WTC11 (cell line): ENCODE results near the gene CCND1. TPM values are rescaled to one million over a fixed set of nuclear protein-coding genes. Genes with fewer than 3 reads are reported as not detected.

Experiments used
- CREM ChIP-seq: sonication (generic); formaldehyde crosslinking; IDR thresholded peaks from 2 replicates; pipeline ENCODE4 v1.8.1; 2022; ENCODE audit warnings: mild to moderate bottlenecking, missing genetic modification reagents, moderate library complexity
- ELF4 ChIP-seq: sonication (generic); formaldehyde crosslinking; IDR thresholded peaks from 2 replicates; pipeline ENCODE4 v1.8.1; 2022; ENCODE audit warnings: low read depth, mild to moderate bottlenecking, moderate library complexity, missing genetic modification reagents
- EMX1 ChIP-seq: fragments of 250-450 bp; sonication (Bioruptor Pico); IDR thresholded peaks from 2 replicates; pipeline ENCODE4 v1.8.0; 2021; ENCODE audit warnings: mild to moderate bottlenecking
- ESRRA ChIP-seq: sonication (generic); formaldehyde crosslinking; IDR thresholded peaks from 2 replicates; pipeline ENCODE4 v1.8.1; 2022; ENCODE audit warnings: mild to moderate bottlenecking, missing genetic modification reagents, borderline replicate concordance
- ETV6 ChIP-seq: sonication (generic); formaldehyde crosslinking; IDR thresholded peaks from 2 replicates; pipeline ENCODE4 v1.8.1; 2022; ENCODE audit warnings: mild to moderate bottlenecking, missing genetic modification reagents
- JUN ChIP-seq: sonication (generic); formaldehyde crosslinking; IDR thresholded peaks from 2 replicates; pipeline ENCODE4 v1.8.0; 2023; ENCODE audit warnings: mild to moderate bottlenecking, missing genetic modification reagents
- MXD4 ChIP-seq: fragments of 250-450 bp; sonication (Bioruptor Pico); IDR thresholded peaks from 2 replicates; pipeline ENCODE4 v1.8.0; 2021; ENCODE audit warnings: mild to moderate bottlenecking, moderate library complexity, borderline replicate concordance
- NR3C1 ChIP-seq: sonication (generic); formaldehyde crosslinking; conservative IDR thresholded peaks from 2 replicates; pipeline ENCODE4 v1.8.1; 2023; ENCODE audit warnings: low read depth, mild to moderate bottlenecking, missing genetic modification reagents
- RORB ChIP-seq: fragments of 250-450 bp; sonication (Bioruptor Pico); IDR thresholded peaks from 2 replicates; pipeline ENCODE4 v1.9.0; 2021; ENCODE audit warnings: mild to moderate bottlenecking
- SMAD3 ChIP-seq: sonication (generic); formaldehyde crosslinking; IDR thresholded peaks from 2 replicates; pipeline ENCODE4 v1.8.0; 2022; ENCODE audit warnings: missing genetic modification reagents, mild to moderate bottlenecking, borderline replicate concordance
- SMAD4 ChIP-seq: sonication (generic); formaldehyde crosslinking; IDR thresholded peaks from 2 replicates; pipeline ENCODE4 v1.8.0; 2022; ENCODE audit warnings: mild to moderate bottlenecking, missing genetic modification reagents
- TEAD1 ChIP-seq: sonication (generic); formaldehyde crosslinking; IDR thresholded peaks from 2 replicates; pipeline ENCODE4 v1.8.0; 2022; ENCODE audit warnings: mild to moderate bottlenecking, missing genetic modification reagents
- TP53 ChIP-seq: sonication (generic); formaldehyde crosslinking; IDR thresholded peaks from 2 replicates; pipeline ENCODE4 v1.8.1; 2023; ENCODE audit warnings: mild to moderate bottlenecking, missing genetic modification reagents
- ZNF121 ChIP-seq: sonication (generic); formaldehyde crosslinking; IDR thresholded peaks from 2 replicates; pipeline ENCODE4 v1.8.0; 2023; ENCODE audit warnings: missing genetic modification reagents
- ZNF138 ChIP-seq: sonication (generic); formaldehyde crosslinking; conservative IDR thresholded peaks from 2 replicates; pipeline ENCODE4 v1.8.1; 2022; ENCODE audit warnings: mild to moderate bottlenecking, moderate library complexity, missing genetic modification reagents
- ZNF219 ChIP-seq: sonication (generic); formaldehyde crosslinking; IDR thresholded peaks from 2 replicates; pipeline ENCODE4 v1.8.0; 2023; ENCODE audit warnings: missing genetic modification reagents, mild to moderate bottlenecking, borderline replicate concordance
- ZNF263 ChIP-seq: sonication (generic); formaldehyde crosslinking; IDR thresholded peaks from 2 replicates; pipeline ENCODE4 v1.8.1; 2022; ENCODE audit warnings: low read depth, mild to moderate bottlenecking, moderate library complexity, missing genetic modification reagents
- ZNF317 ChIP-seq: sonication (generic); formaldehyde crosslinking; IDR thresholded peaks from 2 replicates; pipeline ENCODE4 v1.8.1; 2023; ENCODE audit warnings: low read depth, mild to moderate bottlenecking, moderate library complexity, missing genetic modification reagents, borderline replicate concordance
- total RNA-seq: library from RNA; stranded (reverse); gene quantifications from 3 replicates; pipeline ENCODE4 v1.2.3, GENCODE V29; 2021
- TF ChIP-seq, protein P1 (sequence below): sonication (generic); formaldehyde crosslinking; IDR thresholded peaks from 2 replicates; pipeline ENCODE4 v1.8.0; 2022; ENCODE audit warnings: mild to moderate bottlenecking, missing genetic modification reagents
- TF ChIP-seq, protein P2 (sequence below): sonication (generic); formaldehyde crosslinking; IDR thresholded peaks from 2 replicates; pipeline ENCODE4 v1.8.1; 2022; ENCODE audit warnings: mild to moderate bottlenecking, moderate library complexity, missing genetic modification reagents
- TF ChIP-seq, protein P3 (sequence below): sonication (generic); formaldehyde crosslinking; conservative IDR thresholded peaks from 2 replicates; pipeline ENCODE4 v1.8.1; 2023; ENCODE audit warnings: mild to moderate bottlenecking, low read depth, missing genetic modification reagents, moderate library complexity
- TF ChIP-seq, protein P4 (sequence below): sonication (generic); formaldehyde crosslinking; IDR thresholded peaks from 2 replicates; pipeline ENCODE4 v1.8.0; 2022; ENCODE audit warnings: mild to moderate bottlenecking, missing genetic modification reagents
- TF ChIP-seq, protein P5 (sequence below): sonication (generic); formaldehyde crosslinking; IDR thresholded peaks from 2 replicates; pipeline ENCODE4 v1.8.1; 2023; ENCODE audit warnings: mild to moderate bottlenecking, missing genetic modification reagents, borderline replicate concordance
- TF ChIP-seq, protein P6 (sequence below): sonication (generic); formaldehyde crosslinking; conservative IDR thresholded peaks from 2 replicates; pipeline ENCODE4 v1.8.1; 2022; ENCODE audit warnings: mild to moderate bottlenecking, missing genetic modification reagents
- TF ChIP-seq, protein P7 (sequence below): sonication (generic); formaldehyde crosslinking; IDR thresholded peaks from 2 replicates; pipeline ENCODE4 v1.8.1; 2023; ENCODE audit warnings: mild to moderate bottlenecking, moderate library complexity, missing genetic modification reagents
- TF ChIP-seq, protein P8 (sequence below): fragments of 250-450 bp; sonication (Bioruptor Pico); IDR thresholded peaks from 2 replicates; pipeline ENCODE4 v1.9.0; 2021; ENCODE audit warnings: moderate library complexity, mild to moderate bottlenecking, inconsistent platforms, borderline replicate concordance

The CCND1 gene
- total RNA-seq, 1 experiment from 2014 or later: 212 TPM

DNA sequence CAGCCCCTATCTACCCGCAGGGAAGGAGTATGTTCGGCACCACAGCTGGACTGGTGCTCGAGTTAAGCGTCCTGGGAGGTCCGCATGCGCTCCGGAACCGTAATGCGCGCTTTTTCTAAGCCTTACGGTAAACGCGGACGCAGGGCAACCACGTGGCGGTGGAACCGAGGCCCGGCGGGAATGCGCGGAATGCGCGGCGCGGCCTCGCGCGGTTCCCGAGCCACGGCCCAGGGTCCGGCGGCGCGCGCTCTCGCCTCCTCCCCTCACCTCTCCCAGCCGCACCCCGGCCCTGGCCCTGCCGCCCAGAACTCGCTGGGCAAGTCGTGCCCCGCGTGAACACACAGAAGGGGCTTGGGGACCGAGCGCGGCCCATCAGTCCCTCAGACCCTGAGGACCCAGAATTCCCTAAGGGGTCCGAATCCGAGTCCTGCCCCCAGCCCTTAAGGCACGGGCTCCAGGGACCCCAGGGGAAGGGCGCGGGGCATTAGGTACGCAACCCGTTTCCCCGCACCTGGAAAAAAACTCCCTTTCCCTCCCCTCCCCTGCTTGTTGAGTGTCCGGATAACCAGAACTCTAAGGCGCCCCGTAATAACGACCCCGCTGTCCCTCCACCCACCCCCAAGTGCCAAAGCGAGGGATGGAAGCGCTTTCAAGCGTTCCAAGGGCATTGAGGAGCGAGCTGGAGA is 4.3 kb upstream of the CCND1 start (continued):
- peak; percentile 95 for TF ChIP-seq ZNF138 (CRISPR knock-in tag)
- TF ChIP-seq, protein P1, sequence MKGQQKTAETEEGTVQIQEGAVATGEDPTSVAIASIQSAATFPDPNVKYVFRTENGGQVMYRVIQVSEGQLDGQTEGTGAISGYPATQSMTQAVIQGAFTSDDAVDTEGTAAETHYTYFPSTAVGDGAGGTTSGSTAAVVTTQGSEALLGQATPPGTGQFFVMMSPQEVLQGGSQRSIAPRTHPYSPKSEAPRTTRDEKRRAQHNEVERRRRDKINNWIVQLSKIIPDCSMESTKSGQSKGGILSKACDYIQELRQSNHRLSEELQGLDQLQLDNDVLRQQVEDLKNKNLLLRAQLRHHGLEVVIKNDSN (CRISPR knock-in tag): peak; percentile 89
- TF ChIP-seq ETV6 (CRISPR knock-in tag): peak; percentile 98
- TF ChIP-seq SMAD4 (CRISPR knock-in tag): peak; percentile 71; the same call in 1 of the 2 replicates
- TF ChIP-seq SMAD3 (CRISPR knock-in tag): peak; percentile 88
- TF ChIP-seq, protein P2, sequence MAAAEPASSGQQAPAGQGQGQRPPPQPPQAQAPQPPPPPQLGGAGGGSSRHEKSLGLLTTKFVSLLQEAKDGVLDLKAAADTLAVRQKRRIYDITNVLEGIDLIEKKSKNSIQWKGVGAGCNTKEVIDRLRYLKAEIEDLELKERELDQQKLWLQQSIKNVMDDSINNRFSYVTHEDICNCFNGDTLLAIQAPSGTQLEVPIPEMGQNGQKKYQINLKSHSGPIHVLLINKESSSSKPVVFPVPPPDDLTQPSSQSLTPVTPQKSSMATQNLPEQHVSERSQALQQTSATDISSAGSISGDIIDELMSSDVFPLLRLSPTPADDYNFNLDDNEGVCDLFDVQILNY (CRISPR knock-in tag): peak; percentile 96
- TF ChIP-seq, protein P3, sequence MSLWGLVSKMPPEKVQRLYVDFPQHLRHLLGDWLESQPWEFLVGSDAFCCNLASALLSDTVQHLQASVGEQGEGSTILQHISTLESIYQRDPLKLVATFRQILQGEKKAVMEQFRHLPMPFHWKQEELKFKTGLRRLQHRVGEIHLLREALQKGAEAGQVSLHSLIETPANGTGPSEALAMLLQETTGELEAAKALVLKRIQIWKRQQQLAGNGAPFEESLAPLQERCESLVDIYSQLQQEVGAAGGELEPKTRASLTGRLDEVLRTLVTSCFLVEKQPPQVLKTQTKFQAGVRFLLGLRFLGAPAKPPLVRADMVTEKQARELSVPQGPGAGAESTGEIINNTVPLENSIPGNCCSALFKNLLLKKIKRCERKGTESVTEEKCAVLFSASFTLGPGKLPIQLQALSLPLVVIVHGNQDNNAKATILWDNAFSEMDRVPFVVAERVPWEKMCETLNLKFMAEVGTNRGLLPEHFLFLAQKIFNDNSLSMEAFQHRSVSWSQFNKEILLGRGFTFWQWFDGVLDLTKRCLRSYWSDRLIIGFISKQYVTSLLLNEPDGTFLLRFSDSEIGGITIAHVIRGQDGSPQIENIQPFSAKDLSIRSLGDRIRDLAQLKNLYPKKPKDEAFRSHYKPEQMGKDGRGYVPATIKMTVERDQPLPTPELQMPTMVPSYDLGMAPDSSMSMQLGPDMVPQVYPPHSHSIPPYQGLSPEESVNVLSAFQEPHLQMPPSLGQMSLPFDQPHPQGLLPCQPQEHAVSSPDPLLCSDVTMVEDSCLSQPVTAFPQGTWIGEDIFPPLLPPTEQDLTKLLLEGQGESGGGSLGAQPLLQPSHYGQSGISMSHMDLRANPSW (CRISPR knock-in tag): no peak
- peak; percentile 65 for TF ChIP-seq ZNF317 (CRISPR knock-in tag)
- TF ChIP-seq TEAD1 (CRISPR knock-in tag): peak; percentile 99
- TF ChIP-seq, protein P4, sequence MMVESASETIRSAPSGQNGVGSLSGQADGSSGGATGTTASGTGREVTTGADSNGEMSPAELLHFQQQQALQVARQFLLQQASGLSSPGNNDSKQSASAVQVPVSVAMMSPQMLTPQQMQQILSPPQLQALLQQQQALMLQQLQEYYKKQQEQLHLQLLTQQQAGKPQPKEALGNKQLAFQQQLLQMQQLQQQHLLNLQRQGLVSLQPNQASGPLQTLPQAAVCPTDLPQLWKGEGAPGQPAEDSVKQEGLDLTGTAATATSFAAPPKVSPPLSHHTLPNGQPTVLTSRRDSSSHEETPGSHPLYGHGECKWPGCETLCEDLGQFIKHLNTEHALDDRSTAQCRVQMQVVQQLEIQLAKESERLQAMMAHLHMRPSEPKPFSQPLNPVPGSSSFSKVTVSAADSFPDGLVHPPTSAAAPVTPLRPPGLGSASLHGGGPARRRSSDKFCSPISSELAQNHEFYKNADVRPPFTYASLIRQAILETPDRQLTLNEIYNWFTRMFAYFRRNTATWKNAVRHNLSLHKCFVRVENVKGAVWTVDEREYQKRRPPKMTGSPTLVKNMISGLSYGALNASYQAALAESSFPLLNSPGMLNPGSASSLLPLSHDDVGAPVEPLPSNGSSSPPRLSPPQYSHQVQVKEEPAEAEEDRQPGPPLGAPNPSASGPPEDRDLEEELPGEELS (CRISPR knock-in tag): peak; percentile 98
- peak; percentile 92 for TF ChIP-seq ZNF219 (CRISPR knock-in tag)
- TF ChIP-seq, protein P5, sequence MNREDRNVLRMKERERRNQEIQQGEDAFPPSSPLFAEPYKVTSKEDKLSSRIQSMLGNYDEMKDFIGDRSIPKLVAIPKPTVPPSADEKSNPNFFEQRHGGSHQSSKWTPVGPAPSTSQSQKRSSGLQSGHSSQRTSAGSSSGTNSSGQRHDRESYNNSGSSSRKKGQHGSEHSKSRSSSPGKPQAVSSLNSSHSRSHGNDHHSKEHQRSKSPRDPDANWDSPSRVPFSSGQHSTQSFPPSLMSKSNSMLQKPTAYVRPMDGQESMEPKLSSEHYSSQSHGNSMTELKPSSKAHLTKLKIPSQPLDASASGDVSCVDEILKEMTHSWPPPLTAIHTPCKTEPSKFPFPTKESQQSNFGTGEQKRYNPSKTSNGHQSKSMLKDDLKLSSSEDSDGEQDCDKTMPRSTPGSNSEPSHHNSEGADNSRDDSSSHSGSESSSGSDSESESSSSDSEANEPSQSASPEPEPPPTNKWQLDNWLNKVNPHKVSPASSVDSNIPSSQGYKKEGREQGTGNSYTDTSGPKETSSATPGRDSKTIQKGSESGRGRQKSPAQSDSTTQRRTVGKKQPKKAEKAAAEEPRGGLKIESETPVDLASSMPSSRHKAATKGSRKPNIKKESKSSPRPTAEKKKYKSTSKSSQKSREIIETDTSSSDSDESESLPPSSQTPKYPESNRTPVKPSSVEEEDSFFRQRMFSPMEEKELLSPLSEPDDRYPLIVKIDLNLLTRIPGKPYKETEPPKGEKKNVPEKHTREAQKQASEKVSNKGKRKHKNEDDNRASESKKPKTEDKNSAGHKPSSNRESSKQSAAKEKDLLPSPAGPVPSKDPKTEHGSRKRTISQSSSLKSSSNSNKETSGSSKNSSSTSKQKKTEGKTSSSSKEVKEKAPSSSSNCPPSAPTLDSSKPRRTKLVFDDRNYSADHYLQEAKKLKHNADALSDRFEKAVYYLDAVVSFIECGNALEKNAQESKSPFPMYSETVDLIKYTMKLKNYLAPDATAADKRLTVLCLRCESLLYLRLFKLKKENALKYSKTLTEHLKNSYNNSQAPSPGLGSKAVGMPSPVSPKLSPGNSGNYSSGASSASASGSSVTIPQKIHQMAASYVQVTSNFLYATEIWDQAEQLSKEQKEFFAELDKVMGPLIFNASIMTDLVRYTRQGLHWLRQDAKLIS (CRISPR knock-in tag): no peak
- TF ChIP-seq, protein P6, sequence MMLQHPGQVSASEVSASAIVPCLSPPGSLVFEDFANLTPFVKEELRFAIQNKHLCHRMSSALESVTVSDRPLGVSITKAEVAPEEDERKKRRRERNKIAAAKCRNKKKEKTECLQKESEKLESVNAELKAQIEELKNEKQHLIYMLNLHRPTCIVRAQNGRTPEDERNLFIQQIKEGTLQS: no peak
- TF ChIP-seq, protein P7, sequence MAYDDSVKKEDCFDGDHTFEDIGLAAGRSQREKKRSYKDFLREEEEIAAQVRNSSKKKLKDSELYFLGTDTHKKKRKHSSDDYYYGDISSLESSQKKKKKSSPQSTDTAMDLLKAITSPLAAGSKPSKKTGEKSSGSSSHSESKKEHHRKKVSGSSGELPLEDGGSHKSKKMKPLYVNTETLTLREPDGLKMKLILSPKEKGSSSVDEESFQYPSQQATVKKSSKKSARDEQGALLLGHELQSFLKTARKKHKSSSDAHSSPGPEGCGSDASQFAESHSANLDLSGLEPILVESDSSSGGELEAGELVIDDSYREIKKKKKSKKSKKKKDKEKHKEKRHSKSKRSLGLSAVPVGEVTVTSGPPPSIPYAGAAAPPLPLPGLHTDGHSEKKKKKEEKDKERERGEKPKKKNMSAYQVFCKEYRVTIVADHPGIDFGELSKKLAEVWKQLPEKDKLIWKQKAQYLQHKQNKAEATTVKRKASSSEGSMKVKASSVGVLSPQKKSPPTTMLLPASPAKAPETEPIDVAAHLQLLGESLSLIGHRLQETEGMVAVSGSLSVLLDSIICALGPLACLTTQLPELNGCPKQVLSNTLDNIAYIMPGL (CRISPR knock-in tag): peak; percentile 65; the same call in 1 of the 2 replicates
- TF ChIP-seq TP53: peak; percentile 95
- peak; percentile 85 for TF ChIP-seq CREM (CRISPR knock-in tag)
- peak; percentile 86; the same call in 1 of the 2 replicates for TF ChIP-seq JUN (CRISPR knock-in tag)
- no peak for TF ChIP-seq RORB (CRISPR knock-in tag)
- TF ChIP-seq NR3C1 (CRISPR knock-in tag): no peak
- no peak for TF ChIP-seq MXD4 (CRISPR knock-in tag)
- TF ChIP-seq ZNF121 (CRISPR knock-in tag): no peak
- no peak for TF ChIP-seq ELF4 (CRISPR knock-in tag)
- TF ChIP-seq, protein P8, sequence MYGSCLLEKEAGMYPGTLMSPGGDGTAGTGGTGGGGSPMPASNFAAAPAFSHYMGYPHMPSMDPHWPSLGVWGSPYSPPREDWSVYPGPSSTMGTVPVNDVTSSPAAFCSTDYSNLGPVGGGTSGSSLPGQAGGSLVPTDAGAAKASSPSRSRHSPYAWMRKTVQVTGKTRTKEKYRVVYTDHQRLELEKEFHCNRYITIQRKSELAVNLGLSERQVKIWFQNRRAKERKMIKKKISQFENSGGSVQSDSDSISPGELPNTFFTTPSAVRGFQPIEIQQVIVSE (CRISPR knock-in tag): no peak
- TF ChIP-seq EMX1 (CRISPR knock-in tag): no peak
- TF ChIP-seq ZNF263 (CRISPR knock-in tag): no peak
- TF ChIP-seq ESRRA (CRISPR knock-in tag): peak; percentile 86
